HG02852 (cell line): ENCODE results near the gene MAP4K2.

Experiments used
- ATAC-seq: cut with Tn5 transposase; IDR thresholded peaks from one replicate; pipeline ENCODE4 v1.9.1; 2021; ENCODE audit warnings: mild to moderate bottlenecking, moderate library complexity; ENCODE audit not compliant: unreplicated experiment

Gene MAP4K2

DNA sequence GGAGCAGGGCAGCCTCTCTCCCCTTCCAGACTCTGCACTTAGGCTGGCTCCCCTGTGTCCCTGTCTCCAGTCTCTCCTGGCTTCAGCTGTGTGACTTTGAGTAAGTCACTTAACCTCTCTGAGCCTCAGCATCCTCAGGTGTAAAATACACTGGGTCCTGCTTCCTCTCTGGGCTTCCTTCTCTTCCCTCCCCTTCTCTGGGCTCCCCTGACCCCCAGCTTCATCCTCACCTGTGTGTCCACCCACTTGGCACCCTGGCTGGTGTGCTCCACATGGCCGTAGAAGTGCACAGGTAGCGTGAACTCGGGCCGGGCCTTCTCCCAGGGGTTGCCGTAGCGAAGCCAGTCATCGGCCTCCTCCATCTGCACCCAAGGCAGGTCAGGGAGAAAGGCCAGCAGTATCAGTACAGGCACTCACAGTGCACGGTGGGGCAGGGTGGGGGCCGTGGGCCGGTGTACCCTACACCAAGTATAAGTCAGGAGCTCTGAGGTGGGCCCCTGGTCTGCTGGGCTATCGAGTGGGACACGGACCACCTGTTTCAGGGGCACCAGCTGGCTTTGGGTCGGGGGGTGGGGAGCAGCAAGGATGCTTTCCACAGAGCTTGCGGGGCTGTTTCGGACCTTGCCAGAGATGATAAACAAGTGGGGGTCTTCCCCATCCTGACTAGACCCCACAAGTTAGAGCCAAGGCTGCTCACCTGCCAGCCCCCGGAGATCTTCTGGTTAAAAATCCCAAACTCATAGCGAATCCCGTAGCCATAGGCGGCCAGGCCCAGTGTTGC is 45.3 kb downstream of the MAP4K2 start:
- no peak for ATAC-seq

DNA sequence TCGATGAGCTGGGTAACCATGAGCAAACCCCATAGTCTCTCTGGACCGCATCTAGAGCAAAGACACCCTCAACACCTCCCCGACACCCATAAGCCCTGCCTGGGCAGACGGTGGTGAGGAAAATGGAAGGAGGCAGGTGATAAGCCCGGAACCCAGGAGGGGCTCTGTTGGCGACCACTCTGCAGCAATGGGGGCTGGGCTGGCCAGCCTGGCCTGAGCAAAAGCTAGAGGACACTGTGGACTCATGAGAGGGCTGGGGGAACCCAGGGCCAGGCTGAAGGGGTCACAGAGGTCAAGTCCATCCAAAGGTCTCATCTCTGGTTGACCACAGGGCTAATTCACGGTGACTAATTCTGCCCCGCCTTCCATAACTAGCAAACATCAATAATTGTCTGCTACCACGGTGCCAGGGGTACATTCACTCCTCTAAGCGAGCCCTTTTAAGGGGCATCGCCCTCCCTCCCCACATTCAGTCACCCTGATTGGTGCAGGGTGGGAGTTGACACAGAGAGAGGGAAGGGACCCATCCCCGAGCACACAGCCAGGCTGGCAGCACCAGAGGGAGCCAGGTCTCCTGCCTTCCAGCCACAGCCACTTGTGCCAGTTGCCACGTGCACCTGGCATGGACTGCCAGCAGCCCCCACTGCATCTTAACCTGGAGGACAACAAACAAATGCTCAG is 47.2 kb downstream of the MAP4K2 start:
- ATAC-seq = no peak

DNA sequence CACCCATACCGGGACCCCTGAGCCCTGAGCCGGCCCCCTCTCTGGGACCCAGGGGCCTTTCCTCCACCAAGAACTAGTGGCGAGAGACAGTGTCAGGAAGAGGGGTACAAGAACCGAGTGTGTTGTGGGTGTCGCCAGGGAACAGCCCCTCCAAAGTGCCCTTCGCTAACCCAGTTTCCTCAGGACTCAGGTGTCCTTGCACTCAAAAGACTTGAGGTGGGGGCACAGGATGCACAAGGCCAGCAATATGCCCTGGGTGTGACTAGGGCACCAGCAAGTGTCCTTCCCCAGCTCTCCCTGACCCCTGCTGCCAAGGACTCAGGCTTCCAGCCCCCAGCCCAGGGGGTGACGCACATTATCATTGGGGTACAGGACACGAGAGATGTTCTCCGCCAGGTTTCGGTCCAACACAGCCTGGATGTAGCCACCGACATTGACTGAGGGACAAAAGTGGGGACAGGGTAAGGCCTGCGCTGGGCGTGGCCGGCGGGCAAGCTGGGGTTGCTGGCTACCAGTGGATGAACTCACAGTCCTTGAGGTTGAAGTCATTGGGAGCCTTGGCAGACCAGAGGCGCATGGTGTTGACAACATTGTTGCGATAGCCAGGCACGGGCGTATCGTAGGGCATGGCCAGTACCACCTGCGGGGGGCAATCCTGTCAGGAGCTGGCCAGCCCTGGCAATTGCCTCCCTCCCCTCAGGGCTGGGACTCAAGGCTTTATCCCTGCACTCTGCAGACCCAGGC is 47.9 kb downstream of the MAP4K2 start:
- ATAC-seq = no peak

DNA sequence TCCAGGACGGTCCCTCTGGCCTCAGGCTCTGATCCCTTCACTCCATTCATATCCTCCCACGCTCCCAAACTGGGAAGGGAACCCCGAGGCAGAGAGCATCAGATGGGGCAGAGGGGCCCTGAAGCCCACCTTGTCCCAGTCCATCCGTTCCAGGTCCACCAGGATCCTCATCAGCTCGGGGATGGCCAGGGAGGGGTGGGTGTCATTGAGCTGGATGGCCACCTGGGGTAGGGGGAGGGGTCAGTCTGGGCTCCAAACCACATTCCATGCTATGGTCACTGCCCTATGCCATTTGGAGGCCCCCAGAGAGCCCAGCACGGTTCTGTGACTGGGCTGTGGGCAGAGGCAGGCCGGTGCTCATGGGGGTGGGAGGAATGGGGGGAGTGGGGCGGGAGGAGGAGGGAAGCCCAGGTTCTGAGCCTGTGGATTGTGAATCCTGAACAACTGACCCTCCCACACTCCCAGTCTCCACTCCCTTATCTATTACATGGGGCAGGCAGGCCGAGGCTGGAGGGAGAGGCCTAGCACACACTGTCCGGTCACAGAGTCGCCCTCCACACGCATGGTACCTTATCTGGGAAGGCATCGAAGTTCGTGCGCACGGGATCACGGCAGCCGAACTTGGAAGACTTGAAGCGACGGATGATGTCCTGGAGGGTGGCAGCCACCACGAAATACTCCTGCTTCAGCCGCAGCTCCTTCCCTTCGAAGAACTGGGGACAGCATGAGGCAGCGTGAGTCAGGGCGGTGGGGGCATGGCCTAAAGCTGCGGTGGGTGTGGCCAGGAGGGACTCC is 48.7 kb downstream of the MAP4K2 start:
- ATAC-seq = no peak

DNA sequence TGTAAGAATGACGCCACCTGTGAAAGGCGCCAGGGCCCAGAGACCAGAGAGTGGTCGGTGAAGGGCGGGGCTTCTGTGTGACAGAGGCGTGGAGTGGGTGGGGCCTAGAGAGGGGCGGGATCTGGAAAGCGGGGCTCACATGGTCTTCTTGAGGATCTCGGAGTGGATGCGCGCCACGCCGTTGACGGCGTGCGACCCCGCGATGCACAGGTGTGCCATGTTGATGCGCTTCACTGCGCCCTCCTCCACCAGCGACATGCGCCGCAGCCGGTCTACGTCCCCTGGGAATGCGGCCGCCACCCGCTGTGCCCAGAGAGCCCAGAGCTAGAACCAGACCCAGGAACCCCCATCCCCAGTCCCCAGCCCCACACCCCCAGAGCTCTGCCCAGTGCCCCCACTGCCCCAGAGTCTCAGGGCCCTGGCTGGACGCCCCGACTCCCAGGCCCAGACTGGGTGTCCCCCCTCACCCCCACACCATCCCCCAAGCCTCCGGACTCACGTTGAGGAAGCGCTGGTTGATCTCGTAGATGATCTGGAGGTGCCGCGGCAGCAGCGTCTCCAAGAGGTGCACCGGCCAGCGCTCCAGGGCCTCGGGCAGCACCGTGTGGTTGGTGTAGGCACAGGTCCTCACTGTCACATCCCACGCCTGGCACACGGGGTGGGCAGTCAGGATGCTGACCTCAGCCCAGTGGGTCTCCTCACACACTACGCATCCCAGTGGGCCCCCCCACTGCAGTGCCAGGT is 49.5 kb downstream of the MAP4K2 start:
- no peak for ATAC-seq

DNA sequence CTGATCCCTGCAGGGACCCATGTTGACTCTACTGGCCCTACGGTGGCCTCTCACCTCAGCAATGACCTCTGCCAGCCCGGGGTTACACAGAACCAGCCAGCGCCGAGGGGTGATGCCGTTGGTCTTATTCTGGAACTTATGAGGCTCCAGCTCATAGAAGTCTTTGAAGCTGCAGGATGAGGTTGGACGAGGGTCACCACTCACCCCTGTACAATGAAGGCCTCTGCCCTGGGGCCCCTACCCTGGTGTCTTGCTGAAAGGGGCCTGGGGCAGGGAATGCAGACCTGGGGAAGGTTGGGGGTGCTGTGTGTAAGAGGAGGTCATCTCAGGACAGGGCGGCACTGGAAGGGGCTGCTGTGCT is 50.0 kb downstream of the MAP4K2 start:
- ATAC-seq = no peak

DNA sequence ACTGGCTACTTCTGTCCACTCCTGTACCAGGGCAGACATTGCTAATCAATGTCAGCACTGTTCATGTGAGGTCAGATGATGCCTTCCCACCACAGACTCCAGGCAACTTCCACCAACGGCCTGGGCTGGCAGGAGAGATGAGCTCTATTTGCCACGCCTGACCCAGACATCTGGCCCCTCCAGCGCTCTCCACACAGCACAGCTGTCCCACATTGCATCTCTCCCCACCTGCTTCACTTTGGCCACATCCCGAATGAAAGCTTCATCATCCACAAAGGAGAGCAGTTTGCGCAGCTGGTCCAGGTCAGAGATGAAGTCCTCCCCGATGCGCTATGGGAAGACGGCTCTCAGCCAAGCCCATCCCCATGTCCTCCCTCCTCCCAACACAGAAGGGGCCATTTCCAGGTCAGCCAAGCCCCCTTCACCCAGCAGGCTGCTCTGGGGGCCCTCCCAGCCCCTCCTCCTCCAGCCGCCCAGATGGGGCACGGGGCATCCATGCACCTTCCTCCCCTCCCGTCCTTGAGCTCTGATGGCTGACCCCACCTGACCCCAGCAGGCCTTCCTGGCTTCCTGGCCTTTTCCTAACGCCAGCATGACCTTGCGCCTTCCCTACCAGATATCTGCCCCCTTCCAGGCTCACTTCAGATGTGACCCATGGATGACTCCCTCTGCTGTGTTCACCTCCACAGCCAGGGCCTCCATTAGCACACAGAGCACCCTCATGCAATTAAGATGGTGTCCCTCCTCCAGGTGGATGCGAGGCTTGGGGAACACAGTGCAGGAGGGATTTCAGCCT is 50.6 kb downstream of the MAP4K2 start:
- no peak for ATAC-seq

DNA sequence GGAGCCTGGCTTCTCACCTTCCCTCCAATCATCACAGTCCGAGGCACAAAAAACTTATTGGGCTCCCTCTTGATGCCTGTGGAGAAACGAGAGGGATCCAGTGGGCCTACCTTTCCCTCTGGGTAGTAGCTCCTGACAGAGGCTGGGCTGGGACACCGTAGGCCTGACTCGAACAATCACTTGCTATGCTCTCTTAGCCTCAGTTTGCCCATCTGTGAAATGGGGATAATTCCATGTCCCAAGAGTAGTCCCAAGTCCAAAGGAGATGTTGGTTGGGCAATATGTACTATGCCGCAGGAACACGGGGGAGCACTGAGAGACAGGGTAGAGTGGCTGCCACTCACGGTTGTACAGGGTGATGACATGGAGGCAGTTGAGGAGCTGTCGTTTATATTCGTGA is 51.4 kb downstream of the MAP4K2 start:
- ATAC-seq = no peak

DNA sequence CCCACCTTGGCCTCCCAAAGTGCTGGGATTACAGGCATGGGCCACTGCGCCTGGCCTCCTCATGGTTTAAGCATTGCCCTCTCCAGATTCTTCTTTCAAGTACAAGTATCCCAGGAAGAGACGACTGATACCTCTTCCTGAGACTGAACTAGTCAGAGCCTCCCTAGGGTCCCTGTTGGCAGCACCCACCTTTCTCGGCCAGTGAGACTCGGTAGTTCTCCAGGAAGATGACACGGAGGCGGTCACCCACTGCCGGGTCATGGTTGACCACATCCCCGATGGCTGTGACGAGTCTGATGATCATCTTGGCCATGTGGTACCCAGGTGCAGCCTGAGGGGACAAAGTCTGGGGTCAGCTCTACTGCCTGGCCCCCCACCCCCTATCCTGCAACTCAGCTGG is 51.9 kb downstream of the MAP4K2 start:
- no peak for ATAC-seq

DNA sequence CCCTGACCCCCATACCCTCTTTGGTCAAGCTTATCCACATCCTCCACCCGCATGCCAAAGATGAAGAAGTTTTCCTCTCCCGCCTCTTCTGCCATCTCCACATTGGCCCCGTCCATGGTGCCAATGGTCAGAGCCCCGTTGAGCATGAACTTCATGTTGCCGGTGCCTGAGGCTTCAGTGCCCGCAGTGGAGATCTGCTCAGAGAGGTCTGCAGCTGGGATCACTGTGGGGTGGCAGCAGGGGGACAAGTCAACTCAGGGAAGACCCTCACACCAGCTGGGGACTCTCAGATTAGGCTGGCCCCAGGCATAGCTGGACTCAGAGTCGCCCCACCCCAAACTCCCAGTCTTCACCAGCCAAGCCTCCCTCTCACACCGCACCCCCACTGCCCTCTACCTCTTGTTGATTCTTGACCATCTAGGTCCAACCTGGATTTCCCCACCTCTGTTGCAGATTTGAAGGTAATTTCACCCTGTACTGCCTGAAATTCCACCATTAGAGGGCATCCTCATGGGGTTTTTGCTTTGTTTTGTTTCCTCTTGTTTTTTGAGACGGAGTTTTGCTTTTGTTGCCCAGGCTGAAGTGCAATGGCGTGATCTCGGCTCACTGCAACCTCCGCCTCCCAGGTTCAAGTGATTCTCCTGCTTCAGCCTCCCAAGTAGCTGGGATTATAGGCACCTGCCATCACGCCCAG is 52.5 kb downstream of the MAP4K2 start:
- no peak for ATAC-seq

DNA sequence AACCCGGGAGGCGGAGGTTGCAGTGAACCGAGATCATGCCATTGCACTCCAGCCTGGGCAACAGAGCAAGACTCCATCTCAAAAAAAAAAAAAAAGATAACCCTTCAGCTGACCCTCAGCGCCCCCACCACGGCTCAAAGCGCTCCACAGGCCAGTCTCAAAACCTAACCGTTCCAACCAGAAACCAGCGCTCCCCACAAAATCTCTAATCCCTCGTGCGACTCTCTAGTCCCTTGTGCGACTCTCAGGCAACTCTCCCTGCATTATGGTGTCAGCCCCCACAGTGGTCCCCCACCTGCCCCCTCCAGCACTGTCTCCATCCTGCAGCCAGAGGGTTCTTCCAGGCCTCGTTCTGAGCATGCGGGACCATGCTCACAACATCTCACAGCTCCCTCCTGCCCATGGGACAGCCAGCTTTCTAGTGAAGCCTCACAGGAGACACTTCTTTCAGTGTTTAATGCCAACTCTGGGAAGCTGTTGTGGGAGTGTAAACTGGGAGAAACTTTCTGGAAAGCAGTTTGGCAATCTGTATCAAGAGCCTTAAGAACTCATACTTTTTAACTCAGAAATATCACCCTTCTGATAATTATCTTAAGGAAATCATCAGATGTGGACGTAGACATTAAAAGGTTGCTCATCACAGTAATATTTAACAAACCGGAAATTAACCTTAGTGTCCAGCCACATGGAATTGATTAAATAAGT is 54.9 kb downstream of the MAP4K2 start:
- ATAC-seq = no peak

DNA sequence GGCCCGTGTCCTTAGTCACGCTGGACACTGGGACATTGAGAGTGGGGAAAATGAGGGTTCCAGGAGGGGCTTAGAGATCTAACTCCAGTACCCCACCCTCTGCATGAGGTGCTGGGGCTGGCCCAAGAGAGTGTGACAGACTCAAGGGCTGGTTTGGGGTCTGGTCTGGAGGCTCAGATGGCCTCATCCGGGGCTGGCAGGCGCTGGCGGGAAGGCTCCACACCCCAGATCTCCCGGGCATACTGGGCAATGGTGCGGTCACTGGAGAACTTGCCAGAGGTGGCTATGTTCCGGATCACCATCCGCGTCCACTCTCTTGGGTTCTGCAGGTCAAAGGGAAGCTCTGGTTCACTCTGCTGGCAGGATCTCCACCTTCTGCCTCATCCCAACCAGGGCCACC is 56.5 kb downstream of the MAP4K2 start:
- no peak for ATAC-seq

DNA sequence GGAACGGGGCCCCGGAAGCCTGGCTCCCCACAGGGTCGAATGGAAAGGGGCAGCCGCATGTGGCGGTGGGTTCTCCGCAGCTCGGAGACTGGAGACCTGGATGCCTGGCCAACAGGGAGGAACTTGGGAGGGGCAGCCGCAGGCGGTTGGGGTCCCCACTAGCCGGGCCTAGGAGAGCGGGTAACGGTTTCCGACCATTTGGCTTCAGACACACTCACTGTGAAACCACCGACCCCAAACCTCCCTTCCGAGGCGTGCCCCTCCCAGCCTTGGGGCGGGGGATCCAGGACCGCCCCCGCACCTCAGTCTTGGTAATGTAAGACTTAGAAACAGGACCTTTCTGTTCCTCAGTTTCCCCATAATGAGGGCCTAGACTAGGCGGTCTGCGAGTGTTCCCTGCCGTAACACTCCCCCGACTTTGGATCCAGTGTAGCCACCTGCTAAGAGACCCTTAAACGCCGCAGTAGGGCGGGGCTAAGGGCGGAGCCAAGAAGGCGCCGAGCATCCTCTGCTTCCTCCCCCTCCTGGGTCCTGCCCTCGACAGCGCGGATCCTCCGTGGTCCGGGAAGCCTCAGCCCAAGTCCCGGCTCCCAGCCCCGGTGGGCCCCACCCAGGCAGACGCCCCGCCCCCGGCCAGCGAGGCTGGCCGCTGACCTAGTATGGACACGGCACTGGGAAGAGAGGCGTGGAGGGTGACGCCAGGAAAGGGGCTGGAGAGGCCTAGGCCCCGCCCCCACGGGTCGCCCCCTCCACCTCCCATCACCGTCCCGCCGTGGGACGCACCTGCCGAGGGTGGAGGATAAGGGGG is 57.3 kb downstream of the MAP4K2 start:
- ATAC-seq = no peak

DNA sequence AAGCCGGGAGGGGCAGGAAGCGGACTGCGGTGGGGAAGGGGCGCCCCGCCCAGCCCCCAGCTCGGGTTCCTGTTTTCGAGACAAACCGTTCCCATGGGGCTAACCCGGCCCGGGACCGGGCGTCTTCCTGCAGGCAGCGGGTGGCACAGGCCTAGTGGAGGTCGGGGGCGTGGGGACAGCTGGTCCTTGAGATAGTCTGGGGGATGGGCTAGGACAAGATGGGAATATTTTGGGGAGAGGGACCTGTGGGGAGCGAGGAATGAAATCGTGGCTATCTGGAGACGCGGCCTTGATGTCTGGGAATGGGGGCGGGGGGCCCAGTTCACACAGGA is 57.9 kb downstream of the MAP4K2 start:
- no peak for ATAC-seq

DNA sequence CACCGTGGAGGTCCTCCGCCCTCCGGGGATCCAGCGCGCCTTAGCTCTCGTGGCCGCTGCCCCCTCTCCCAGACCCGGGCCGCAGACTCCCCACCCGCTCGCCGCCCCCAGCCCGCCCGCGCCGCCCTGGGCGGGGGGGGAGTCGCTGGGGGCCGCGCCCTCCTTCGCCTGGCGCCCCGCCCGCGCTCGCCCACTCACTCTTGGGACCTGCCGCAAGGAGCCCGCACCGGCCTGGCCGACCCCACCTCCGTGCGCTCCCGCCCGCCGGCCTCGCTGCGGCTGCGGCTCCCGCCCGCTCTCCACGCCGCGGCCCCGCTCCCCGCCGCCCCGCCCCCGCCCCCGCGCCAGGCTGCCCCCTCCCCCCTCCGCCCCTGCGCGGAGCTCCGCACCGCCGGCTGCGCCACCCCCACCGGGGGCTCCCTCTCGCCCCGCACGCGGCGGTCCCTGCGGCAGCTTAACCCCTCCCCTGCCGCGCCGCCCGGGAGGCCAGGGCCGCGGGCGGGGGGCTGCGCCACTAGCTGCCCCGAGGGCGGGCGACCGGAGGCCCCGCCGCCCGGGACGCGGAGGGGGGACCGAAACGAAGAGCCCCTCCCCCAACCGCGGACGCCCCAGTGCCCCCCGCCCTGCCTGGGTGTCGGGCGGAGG is 58.3 kb downstream of the MAP4K2 start:
- no peak for ATAC-seq

DNA sequence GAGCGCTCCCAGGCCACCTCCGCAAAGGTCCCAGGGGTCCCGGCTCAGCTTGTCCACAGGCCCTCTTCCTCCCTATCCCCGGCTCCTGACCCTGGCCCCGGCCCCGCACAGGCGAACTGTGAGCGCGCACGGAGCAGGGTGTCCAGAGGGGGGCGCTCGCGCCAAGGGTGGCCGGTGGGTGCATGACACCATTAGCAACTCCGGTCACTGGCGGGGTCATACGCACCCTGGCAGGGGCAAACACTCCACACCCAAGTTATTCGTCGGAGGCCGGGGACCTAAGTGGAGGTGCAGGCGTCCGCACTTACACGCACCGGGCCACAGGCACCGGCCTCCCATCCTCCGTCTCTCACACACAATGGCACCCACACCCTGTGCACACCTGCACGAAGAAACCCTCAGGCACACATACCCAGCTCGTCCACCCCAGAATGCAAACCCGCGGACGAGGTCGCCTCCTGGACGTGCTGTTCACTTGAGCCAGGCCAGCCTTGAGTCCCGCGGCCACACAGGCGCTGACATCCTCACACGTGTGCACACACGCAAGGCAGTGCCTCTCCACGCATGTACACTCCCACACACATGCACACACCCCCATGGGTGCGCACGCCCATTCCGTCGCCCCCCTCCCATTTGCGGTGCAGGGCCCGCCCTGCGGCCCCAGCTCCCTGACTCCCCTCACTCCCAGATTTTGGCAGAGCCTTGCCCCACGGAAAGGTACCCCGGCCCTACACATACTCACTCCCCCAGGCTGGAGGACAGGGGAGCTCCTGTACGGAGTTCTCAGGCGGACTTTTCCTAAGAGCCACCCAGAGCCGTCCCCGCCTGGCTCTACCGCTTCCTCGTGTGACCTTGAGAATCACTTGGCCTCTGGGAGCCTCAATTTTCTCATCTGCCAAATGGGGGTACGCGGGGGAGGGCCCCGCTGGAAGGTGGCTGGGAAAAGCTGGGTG is 59.1 kb downstream of the MAP4K2 start, which contains the start of gene RASGRP2:
TSS of gene RASGRP2 (minus strand) at position 552 of the 953 bp plus-strand sequence. CDS start 1,276 bp downstream, outside the sequence.
- ATAC-seq = no peak
